Measurements from ENCODE around the gene GLCCI1.

The GLCCI1 gene

DNA sequence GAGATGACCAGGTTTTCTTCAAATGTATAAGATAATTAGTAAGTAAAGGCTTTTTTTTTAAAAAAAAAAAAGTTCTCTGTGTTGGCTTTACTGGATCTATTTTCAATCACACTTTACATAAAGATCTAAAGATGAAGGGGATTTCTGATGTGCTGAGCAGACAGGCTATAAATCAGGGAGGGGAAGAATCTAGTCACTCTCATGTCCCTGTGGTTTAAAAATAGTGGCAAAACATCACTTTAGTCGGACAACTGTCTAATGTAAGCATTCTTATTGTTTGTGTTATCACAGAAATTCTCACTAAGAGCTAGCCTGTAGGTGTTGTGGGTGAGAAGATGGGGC lies 160.7 kb downstream of the GLCCI1 start:
- no peaks in the 10 kb centered on the region for H3K4me1 ChIP-seq (ENCODE audit: control insufficient read depth in 1 of 2, insufficient read depth in 2 of 2, low read length in 2 of 2)
- H3K27ac ChIP-seq (ENCODE audit: low read depth, low read length) = no peak overlapping the region
- no peak overlapping the region for H3K9ac ChIP-seq (ENCODE audit: low read length)
- no peak overlapping the region for H4K91ac ChIP-seq (ENCODE audit: low read depth, low read length)
- no peak overlapping the region for H3K4ac ChIP-seq (ENCODE audit: low read depth, low read length)
- H3K9me3 ChIP-seq (ENCODE audit: insufficient read depth, low read depth, low read length) = peaks cover 2% of the 10 kb centered on the region
- H3K27me3 ChIP-seq (ENCODE audit: insufficient read depth, low read length) = no peaks in the 10 kb centered on the region
- H3K4me3 ChIP-seq (ENCODE audit: low read depth, low read length) = no peak overlapping the region
- no peak overlapping the region for H3K18ac ChIP-seq (ENCODE audit: low read length)
- no peak overlapping the region for H3K14ac ChIP-seq (ENCODE audit: low read length)
- no peak overlapping the region for H3K23ac ChIP-seq (ENCODE audit: low read length)
- H2AFZ ChIP-seq (ENCODE audit: insufficient read depth, low read length, poor library complexity) = no peak overlapping the region
- H3K79me1 ChIP-seq (ENCODE audit: low read length) = no peaks in the 10 kb centered on the region
- H2BK5ac ChIP-seq (ENCODE audit: low read depth, low read length, poor library complexity) = no peak overlapping the region
- no peaks in the 10 kb centered on the region for H3K36me3 ChIP-seq (ENCODE audit: control insufficient read depth in 1 of 2, insufficient read depth in 2 of 2, low read length in 2 of 2)
- no peak overlapping the region for H2BK120ac ChIP-seq (ENCODE audit: insufficient read depth, low read length, poor library complexity)
- H4K8ac ChIP-seq (ENCODE audit: low read depth, low read length) = no peak overlapping the region
- H3K4me2 ChIP-seq (ENCODE audit: low read length) = no peak overlapping the region
- WGBS (ENCODE audit: extremely low coverage, insufficient coverage, insufficient read length) = no CpG with 5 or more reads among the region's 1 CpG
- DNase-seq = no peak
- H4K12ac ChIP-seq (ENCODE audit: low read depth, low read length) = no peak overlapping the region
- H2AK5ac ChIP-seq (ENCODE audit: low read length) = no peak overlapping the region
- H3K79me2 ChIP-seq (ENCODE audit: control insufficient read depth, insufficient read depth, low read length, poor library complexity) = no peaks in the 10 kb centered on the region
- H2BK12ac ChIP-seq (ENCODE audit: low read length) = no peak overlapping the region

GRCh38 chr7:8130663-8131062 lies 162.1 kb downstream of the GLCCI1 start:
- Histone ChIP-seq H3K4me1 (ENCODE audit: control insufficient read depth in 1 of 2, insufficient read depth in 2 of 2, low read length in 2 of 2) (no peaks in the 10 kb centered on the region), H3K27me3 (ENCODE audit: insufficient read depth, low read length) (no peaks in the 10 kb centered on the region), H2BK12ac (ENCODE audit: low read length) (no peak overlapping the region), H3K9ac (ENCODE audit: low read length) (no peak overlapping the region), H3K23ac (ENCODE audit: low read length) (no peak overlapping the region), H2BK5ac (ENCODE audit: low read depth, low read length, poor library complexity) (no peak overlapping the region), H3K4me3 (ENCODE audit: low read depth, low read length) (no peak overlapping the region), H4K12ac (ENCODE audit: low read depth, low read length) (no peak overlapping the region), H2BK120ac (ENCODE audit: insufficient read depth, low read length, poor library complexity) (no peak overlapping the region), H3K14ac (ENCODE audit: low read length) (no peak overlapping the region), H3K18ac (ENCODE audit: low read length) (no peak overlapping the region), H4K8ac (ENCODE audit: low read depth, low read length) (no peak overlapping the region), H3K27ac (ENCODE audit: low read depth, low read length) (no peak overlapping the region), H3K79me1 (ENCODE audit: low read length) (no peaks in the 10 kb centered on the region), H2AK5ac (ENCODE audit: low read length) (no peak overlapping the region), H3K9me3 (ENCODE audit: insufficient read depth, low read depth, low read length) (peaks cover 2% of the 10 kb centered on the region), H3K4ac (ENCODE audit: low read depth, low read length) (no peak overlapping the region), H3K79me2 (ENCODE audit: control insufficient read depth, insufficient read depth, low read length, poor library complexity) (no peaks in the 10 kb centered on the region), H3K36me3 (ENCODE audit: control insufficient read depth in 1 of 2, insufficient read depth in 2 of 2, low read length in 2 of 2) (no peaks in the 10 kb centered on the region), H3K4me2 (ENCODE audit: low read length) (no peak overlapping the region), H4K91ac (ENCODE audit: low read depth, low read length) (no peak overlapping the region), H2AFZ (ENCODE audit: insufficient read depth, low read length, poor library complexity) (no peak overlapping the region)
- no peak for DNase-seq
- no CpG with 5 or more reads among the region's 1 CpG for WGBS (ENCODE audit: extremely low coverage, insufficient coverage, insufficient read length)

DNA sequence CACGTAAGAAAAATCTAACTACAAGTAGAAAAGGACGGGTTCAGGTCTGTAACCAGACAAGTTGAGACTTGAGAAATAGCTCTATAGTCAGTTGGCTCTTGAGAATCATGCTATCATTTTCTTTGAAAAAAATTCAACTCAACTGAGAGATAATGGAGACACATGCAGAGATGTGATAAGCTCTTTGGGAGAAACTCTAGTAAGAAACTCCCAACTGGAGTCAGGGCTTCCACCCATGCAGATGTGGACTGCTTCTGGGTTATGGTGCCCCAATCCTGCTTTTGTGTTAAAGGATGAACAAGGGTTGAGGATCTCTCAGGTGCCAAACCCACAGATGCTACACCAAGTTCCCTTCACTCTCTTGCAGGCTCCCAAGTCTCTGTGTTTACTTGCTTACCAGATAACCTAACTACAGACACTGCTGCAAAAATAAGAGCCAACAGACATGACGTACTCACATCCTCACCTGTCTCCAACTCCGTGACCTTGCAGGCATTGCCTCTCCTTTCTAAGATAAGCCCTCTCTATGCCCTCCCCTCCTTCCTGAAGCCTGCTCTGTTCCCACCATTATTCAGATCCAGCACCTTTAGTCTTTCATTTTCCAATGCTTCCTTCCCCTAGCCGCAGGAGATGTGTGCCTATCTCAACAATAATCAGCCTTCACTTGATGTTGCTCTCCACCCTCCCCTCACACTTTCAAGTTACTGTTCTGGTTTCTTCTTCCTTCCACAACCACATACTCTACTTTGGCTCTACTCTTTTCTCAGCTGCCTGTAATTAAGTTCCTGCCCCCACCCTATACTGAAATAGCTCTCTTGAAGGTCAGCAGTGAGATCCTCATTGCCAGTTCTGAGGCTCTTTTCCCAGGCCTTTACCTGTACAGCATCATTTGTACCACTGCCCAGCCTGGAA lies 163.4 kb downstream of the GLCCI1 start:
- H3K9me3 ChIP-seq (ENCODE audit: insufficient read depth, low read depth, low read length) = peaks cover 2% of the 10 kb centered on the region
- H3K4me3 ChIP-seq (ENCODE audit: low read depth, low read length) = no peak overlapping the region
- no peaks in the 10 kb centered on the region for H3K36me3 ChIP-seq (ENCODE audit: control insufficient read depth in 1 of 2, insufficient read depth in 2 of 2, low read length in 2 of 2)
- no peak overlapping the region for H3K4ac ChIP-seq (ENCODE audit: low read depth, low read length)
- no peak overlapping the region for H2BK12ac ChIP-seq (ENCODE audit: low read length)
- WGBS (ENCODE audit: extremely low coverage, insufficient coverage, insufficient read length) = no CpG with 5 or more reads among the region's 5 CpGs
- H3K18ac ChIP-seq (ENCODE audit: low read length) = no peak overlapping the region
- H4K8ac ChIP-seq (ENCODE audit: low read depth, low read length) = no peak overlapping the region
- no peak overlapping the region for H2BK5ac ChIP-seq (ENCODE audit: low read depth, low read length, poor library complexity)
- H3K4me1 ChIP-seq (ENCODE audit: control insufficient read depth in 1 of 2, insufficient read depth in 2 of 2, low read length in 2 of 2) = no peaks in the 10 kb centered on the region
- H2BK120ac ChIP-seq (ENCODE audit: insufficient read depth, low read length, poor library complexity) = no peak overlapping the region
- H4K12ac ChIP-seq (ENCODE audit: low read depth, low read length) = no peak overlapping the region
- H3K14ac ChIP-seq (ENCODE audit: low read length) = no peak overlapping the region
- DNase-seq = no peak
- H3K27ac ChIP-seq (ENCODE audit: low read depth, low read length) = no peak overlapping the region
- H3K4me2 ChIP-seq (ENCODE audit: low read length) = no peak overlapping the region
- H2AK5ac ChIP-seq (ENCODE audit: low read length) = no peak overlapping the region
- no peak overlapping the region for H3K9ac ChIP-seq (ENCODE audit: low read length)
- H2AFZ ChIP-seq (ENCODE audit: insufficient read depth, low read length, poor library complexity) = no peak overlapping the region
- no peaks in the 10 kb centered on the region for H3K79me2 ChIP-seq (ENCODE audit: control insufficient read depth, insufficient read depth, low read length, poor library complexity)
- no peak overlapping the region for H4K91ac ChIP-seq (ENCODE audit: low read depth, low read length)
- H3K79me1 ChIP-seq (ENCODE audit: low read length) = no peaks in the 10 kb centered on the region
- H3K23ac ChIP-seq (ENCODE audit: low read length) = no peak overlapping the region
- H3K27me3 ChIP-seq (ENCODE audit: insufficient read depth, low read length) = no peaks in the 10 kb centered on the region

GRCh38 chr7:8133188-8133848 lies 164.7 kb downstream of the GLCCI1 start:
- Histone ChIP-seq H3K27me3 (ENCODE audit: insufficient read depth, low read length) (no peaks in the 10 kb centered on the region), H3K9me3 (ENCODE audit: insufficient read depth, low read depth, low read length) (peaks cover 2% of the 10 kb centered on the region), H3K27ac (ENCODE audit: low read depth, low read length) (no peak overlapping the region), H4K12ac (ENCODE audit: low read depth, low read length) (no peak overlapping the region), H2BK12ac (ENCODE audit: low read length) (no peak overlapping the region), H3K4me1 (ENCODE audit: control insufficient read depth in 1 of 2, insufficient read depth in 2 of 2, low read length in 2 of 2) (no peaks in the 10 kb centered on the region), H2AK5ac (ENCODE audit: low read length) (no peak overlapping the region), H3K9ac (ENCODE audit: low read length) (no peak overlapping the region), H2AFZ (ENCODE audit: insufficient read depth, low read length, poor library complexity) (no peak overlapping the region), H3K4ac (ENCODE audit: low read depth, low read length) (no peak overlapping the region), H4K8ac (ENCODE audit: low read depth, low read length) (no peak overlapping the region), H2BK5ac (ENCODE audit: low read depth, low read length, poor library complexity) (no peak overlapping the region), H3K14ac (ENCODE audit: low read length) (no peak overlapping the region), H3K23ac (ENCODE audit: low read length) (no peak overlapping the region), H2BK120ac (ENCODE audit: insufficient read depth, low read length, poor library complexity) (no peak overlapping the region), H3K4me3 (ENCODE audit: low read depth, low read length) (no peak overlapping the region), H3K79me2 (ENCODE audit: control insufficient read depth, insufficient read depth, low read length, poor library complexity) (no peaks in the 10 kb centered on the region), H3K36me3 (ENCODE audit: control insufficient read depth in 1 of 2, insufficient read depth in 2 of 2, low read length in 2 of 2) (no peaks in the 10 kb centered on the region), H3K4me2 (ENCODE audit: low read length) (no peak overlapping the region), H3K18ac (ENCODE audit: low read length) (no peak overlapping the region), H3K79me1 (ENCODE audit: low read length) (no peaks in the 10 kb centered on the region), H4K91ac (ENCODE audit: low read depth, low read length) (no peak overlapping the region)
- no peak for DNase-seq
- WGBS (ENCODE audit: extremely low coverage, insufficient coverage, insufficient read length) = no CpG with 5 or more reads among the region's 2 CpGs

Measured in trophoblast cell (in vitro differentiated cells and primary cell).